Measurements from ENCODE around the gene SORBS2. TPM values are rescaled to one million over a fixed set of nuclear protein-coding genes. Genes with fewer than 3 reads are reported as not detected.

Gene SORBS2
- total RNA-seq, 8 experiments from 2014 or later: 2.8 to 138 (median 30.0) TPM

DNA sequence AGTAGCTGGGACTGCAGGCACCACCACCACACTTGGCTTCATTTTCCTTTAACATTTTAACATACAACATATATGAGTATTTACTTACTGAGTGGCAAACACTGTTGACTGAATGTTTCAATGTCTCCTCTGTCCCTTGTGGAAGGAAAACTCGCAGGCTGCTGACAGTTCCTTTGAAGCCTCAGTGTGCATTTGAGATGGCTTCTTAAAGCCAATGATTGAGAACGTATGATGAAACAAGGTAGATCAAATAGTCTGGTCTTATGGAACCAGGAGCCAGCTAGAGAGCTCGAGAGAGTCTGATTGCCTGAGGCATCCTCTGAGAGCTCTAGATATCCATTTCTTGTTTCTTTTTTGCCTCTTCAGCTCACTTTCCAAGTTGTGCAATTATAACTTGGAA is 233.7 kb downstream of the SORBS2 start:
- no peak overlapping the region for H3K4me3 ChIP-seq
- 40 to 90% (median 76%) methylated on average over 1 to 3 of the region's 3 CpGs; no CpG with 5 or more reads in 2 of the 10 experiments for WGBS, 10 experiments
- H3K27ac ChIP-seq: no peak overlapping the region
- in situ Hi-C loops (cut with MboI; ENCODE audit: low pct_unique_long_range_greater_than_20kb in 2 of 9, low sequenced_read_pairs in 9 of 9, unreplicated experiment in 9 of 9): no loop called here
- peaks cover 0 to 2% of the 10 kb centered on the region in 2 donors for H3K4me1 ChIP-seq (replicated peaks in 1 of 2)
- ATAC-seq (replicated peaks in 6 of 8): no peak

DNA sequence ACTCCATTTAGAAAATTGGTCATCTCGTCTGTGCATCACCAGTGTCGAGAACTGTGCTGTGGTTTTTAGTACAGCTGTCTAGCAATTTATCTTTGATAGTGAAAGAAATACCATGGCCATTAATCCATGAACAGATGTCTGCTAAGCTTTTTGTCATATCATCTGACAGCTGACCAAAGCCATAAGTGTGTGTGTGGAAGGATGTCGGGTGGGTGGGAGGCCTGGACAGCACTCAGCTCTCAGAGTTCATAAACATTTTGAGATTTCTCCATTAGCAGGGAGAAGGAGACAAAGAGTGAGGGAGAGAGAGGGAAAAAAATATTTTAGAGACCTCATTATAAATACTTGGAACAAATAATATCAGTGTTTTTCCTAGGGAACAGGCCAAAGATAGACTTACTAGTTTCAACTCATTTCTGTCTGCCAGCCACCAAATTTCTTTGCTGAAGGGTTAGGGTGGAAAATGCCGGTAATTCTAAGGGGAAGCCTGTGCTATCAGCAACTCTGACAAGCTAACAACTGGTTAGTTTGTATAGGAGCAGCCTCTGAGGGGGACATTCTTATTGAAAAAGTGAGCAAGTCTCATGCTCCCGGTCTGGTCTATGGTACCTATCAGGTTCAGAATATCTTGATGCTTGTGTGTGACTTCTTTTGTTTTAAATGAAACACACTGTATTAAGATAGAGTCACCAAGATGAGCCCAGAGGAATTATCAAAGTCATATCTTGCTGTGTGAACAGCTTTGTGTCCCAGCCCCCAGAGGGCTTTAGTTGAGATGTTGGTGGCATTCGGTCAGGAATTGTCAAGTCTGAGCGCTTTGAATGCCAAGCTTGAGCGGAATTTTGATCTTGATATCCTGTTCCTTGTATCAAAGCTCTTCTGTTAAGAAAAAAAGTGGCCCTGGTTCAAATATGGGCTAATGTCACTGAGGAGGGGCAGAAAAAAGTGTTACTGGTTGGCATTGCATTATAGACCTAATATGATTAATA is 234.7 kb downstream of the SORBS2 start:
- WGBS, 10 experiments: 68 to 100% (median 92%) methylated on average over 1 to 8 of the region's 8 CpGs; no CpG with 5 or more reads in 1 of the 10 experiments
- H3K4me3 ChIP-seq: no peak overlapping the region
- peak in 2 of 8 experiments; percentile 56 to 64 for ATAC-seq (replicated peaks in 6 of 8)
- no peak overlapping the region for H3K27ac ChIP-seq
- in situ Hi-C loops (cut with MboI; ENCODE audit: low pct_unique_long_range_greater_than_20kb in 2 of 9, low sequenced_read_pairs in 9 of 9, unreplicated experiment in 9 of 9): no loop called here
- peaks cover 0 to 2% of the 10 kb centered on the region in 2 donors for H3K4me1 ChIP-seq (replicated peaks in 1 of 2)

DNA sequence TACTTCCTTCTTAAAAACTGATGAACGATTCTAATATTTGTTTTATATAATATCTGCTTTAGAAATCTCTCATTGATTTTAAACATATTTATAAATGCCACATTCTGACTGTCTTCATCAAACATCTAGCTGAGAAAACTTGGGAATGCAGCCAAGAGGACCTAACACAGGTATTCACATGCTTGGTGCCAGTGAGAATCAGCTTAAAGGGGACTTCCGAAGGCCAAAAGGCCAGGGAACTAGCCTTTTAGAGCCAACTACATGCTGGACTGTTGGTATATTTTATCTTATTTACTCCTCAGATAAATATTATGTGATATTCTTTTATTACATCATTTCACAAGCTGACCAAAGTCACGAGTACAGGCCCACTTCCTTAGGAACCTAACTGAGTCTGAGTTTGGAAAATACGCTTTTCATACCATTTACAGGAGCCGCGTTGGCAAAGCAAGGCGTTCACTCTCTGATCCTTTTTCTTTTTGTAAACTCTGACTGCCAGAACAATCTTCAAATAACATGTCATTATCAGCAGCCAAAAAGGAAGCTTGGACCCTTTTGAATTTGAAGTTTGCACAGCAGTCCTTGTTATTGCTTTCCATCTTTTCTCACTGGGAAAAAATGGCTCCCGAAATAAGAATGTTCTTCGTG is 235.6 kb downstream of the SORBS2 start:
- ATAC-seq (replicated peaks in 6 of 8): no peak
- Histone ChIP-seq H3K4me1 (replicated peaks in 1 of 2) (peaks cover 0 to 2% of the 10 kb centered on the region in 2 donors), H3K4me3 (no peak overlapping the region), H3K27ac (no peak overlapping the region)
- in situ Hi-C loops (cut with MboI; ENCODE audit: low pct_unique_long_range_greater_than_20kb in 2 of 9, low sequenced_read_pairs in 9 of 9, unreplicated experiment in 9 of 9): no loop called here
- 79 to 95% (median 86%) methylated on average over 1 to 9 of the region's 9 CpGs for WGBS, 10 experiments

DNA sequence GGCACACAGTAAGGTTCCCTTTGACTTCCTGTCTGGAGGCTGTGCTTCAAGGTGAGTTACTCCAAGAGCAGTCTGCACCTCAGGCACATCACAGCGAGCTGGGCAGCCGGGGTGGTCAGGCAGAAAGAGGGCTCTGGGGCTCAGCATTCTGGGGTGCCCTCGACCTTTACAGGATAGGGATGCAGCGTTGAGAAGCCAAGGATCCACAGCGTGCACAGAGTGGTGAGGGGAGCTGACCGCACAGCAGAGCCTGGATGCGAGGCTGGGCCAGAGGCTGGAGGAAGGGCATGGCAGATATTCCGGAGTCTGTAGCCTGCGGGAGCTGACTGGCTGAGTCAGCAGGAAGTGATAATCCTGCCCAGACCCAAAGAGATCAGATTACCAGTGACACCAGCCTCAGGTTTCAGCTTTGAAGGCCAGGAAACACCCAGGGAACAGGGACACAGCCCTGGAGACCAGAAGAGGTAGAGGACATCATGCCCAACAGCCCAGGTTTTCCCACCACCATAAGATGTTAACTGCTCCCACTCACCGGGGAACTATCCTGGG is 238.3 kb downstream of the SORBS2 start:
- Histone ChIP-seq H3K4me3 (no peak overlapping the region), H3K27ac (no peak overlapping the region), H3K4me1 (replicated peaks in 1 of 2) (no peaks in the 10 kb centered on the region)
- in situ Hi-C loops (cut with MboI; ENCODE audit: low pct_unique_long_range_greater_than_20kb in 2 of 9, low sequenced_read_pairs in 9 of 9, unreplicated experiment in 9 of 9): no loop called here
- WGBS, 10 experiments: 40 to 100% (median 77%) methylated on average over 1 to 6 of the region's 10 CpGs; no CpG with 5 or more reads in 3 of the 10 experiments
- peak in 7 of 8 experiments; percentile 23 to 100 (median 69) for ATAC-seq (replicated peaks in 6 of 8)

DNA sequence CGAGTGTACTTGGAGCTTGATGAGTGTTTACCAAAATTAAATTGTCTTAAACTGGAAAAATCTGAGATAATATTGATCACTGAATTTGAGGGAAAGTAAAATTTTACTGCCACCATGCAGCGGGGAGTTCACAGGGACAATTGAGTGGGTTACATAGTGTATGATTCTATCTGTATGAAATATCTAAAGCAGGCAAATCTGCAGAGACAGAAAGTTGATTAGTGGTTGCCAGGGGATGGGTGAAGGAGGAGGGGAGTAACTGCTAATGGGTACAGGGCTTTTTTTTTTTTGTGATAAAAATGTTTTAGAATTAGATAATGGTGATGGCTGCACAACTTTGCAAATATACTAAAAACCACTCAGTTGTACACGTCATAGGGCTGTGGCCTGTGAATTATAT is 241.3 kb downstream of the SORBS2 start:
- Histone ChIP-seq H3K4me3 (no peak overlapping the region), H3K4me1 (replicated peaks in 1 of 2) (peaks cover 0 to 19% of the 10 kb centered on the region in 2 donors), H3K27ac (no peak overlapping the region)
- ATAC-seq (replicated peaks in 6 of 8): no peak
- 67 to 100% (median 96%) methylated on average over 1 to 3 of the region's 3 CpGs; no CpG with 5 or more reads in 2 of the 10 experiments for WGBS, 10 experiments
- in situ Hi-C loops (cut with MboI; ENCODE audit: low pct_unique_long_range_greater_than_20kb in 2 of 9, low sequenced_read_pairs in 9 of 9, unreplicated experiment in 9 of 9): no loop called here

DNA sequence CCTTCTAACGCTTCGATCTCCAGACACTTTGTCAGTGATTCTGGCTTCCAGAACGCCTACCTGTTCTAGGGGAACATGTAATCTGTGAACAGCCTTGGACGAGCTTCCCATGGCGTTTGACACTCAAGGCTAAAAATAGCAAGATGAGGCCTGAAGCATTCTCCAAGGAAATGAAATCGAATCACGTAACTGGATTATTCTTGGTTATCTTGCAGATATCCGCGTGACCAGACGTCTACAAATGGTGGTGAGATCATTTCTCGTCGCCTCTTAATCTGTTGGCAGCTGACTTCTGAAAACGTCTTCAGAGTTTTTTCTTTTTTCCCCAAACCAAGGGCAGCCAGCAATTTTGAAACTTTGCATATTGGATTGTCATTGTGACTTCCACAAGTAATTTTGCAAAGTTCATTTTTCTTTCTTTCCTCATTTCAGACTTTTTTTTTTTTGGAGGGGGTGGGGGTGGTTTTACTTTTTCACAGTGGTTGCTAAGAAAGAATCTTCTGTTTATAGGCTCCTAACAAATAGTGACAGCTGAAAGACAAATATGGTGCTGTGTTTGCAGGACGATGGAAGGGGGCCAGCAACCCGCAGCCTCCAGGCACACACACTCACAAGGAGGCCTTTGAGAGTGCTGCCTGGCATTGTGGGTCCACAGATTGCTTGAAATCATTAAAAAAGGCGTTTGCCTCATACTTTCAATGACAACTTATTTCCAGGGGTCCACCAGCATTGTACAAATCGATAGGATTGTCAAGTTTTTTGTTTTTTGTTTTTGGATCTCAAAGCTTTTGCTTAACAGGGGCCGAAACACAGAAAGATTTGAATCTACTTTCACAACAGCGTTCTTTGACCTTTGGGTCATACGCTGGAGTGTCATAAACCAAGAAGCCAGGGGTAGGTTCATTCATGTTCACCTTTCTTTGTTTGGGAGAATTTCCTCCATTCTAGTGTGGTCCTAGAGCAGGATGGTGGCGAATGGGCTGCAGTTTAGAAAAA is 244.3 kb downstream of the SORBS2 start:
- Histone ChIP-seq H3K4me3 (no peak overlapping the region), H3K27ac (peak overlapping the region in 1 of 2 donors; percentile 70), H3K4me1 (replicated peaks in 1 of 2) (peaks cover 0 to 19% of the 10 kb centered on the region in 2 donors)
- in situ Hi-C loops (cut with MboI; ENCODE audit: low pct_unique_long_range_greater_than_20kb in 2 of 9, low sequenced_read_pairs in 9 of 9, unreplicated experiment in 9 of 9): no loop called here
- peak in 3 of 8 experiments; percentile 58 to 82 (median 60) for ATAC-seq (replicated peaks in 6 of 8)
- 39 to 86% (median 72%) methylated on average over 7 to 19 of the region's 21 CpGs; no CpG with 5 or more reads in 1 of the 10 experiments for WGBS, 10 experiments

DNA sequence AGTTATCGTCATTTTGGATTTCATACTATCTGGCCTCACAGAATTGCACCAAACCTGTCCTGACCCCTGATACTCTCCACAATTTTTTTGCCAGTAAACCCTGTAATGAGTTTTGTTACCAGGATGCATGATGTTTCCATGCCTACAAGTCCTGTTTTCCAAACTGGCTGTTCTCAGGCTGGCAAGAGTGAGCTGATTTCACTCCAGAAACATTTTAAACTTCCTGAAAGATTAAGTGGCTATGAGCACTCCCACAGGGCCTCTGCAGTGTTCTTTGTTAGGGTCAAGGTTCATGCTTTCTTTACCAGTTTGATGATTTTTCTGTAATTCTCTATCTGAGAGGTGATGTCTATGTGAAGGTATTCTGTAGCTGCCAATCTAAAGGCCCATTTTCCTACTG is 245.0 kb downstream of the SORBS2 start:
- WGBS, 10 experiments: 63 to 100% (median 100%) methylated on average over 1 of the region's 1 CpG; no CpG with 5 or more reads in 4 of the 10 experiments
- peak in 3 of 8 experiments; percentile 64 to 77 (median 66) for ATAC-seq (replicated peaks in 6 of 8)
- in situ Hi-C loops (cut with MboI; ENCODE audit: low pct_unique_long_range_greater_than_20kb in 2 of 9, low sequenced_read_pairs in 9 of 9, unreplicated experiment in 9 of 9): no loop called here
- Histone ChIP-seq H3K4me3 (no peak overlapping the region), H3K27ac (peak overlapping the region in 1 of 2 donors; percentile 70), H3K4me1 (replicated peaks in 1 of 2) (peaks cover 0 to 19% of the 10 kb centered on the region in 2 donors)

DNA sequence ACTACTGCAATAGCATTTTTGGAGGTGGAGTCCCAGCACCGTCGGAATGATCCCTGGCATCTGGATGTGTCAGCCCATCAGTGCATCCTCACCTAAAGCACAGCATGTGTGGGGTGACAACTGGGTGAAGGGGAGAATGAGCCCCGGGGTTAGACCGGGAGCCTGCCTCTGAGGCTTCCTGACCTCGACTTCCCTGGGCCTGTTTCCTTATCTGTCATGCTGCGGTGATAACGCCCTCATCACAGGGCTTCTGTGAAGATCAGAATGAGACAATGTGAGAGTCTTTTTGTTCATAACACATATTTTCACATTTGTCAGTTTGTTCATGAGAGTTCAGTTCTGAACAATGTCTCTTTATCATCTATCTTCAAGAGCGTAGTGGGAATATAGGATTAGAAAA is 245.6 kb downstream of the SORBS2 start:
- no peak overlapping the region for H3K27ac ChIP-seq
- peaks cover 0 to 19% of the 10 kb centered on the region in 2 donors for H3K4me1 ChIP-seq (replicated peaks in 1 of 2)
- H3K4me3 ChIP-seq: no peak overlapping the region
- WGBS, 10 experiments: 63 to 95% (median 94%) methylated on average over 1 to 7 of the region's 8 CpGs; no CpG with 5 or more reads in 1 of the 10 experiments
- no peak for ATAC-seq (replicated peaks in 6 of 8)
- in situ Hi-C loops (cut with MboI; ENCODE audit: low pct_unique_long_range_greater_than_20kb in 2 of 9, low sequenced_read_pairs in 9 of 9, unreplicated experiment in 9 of 9): no loop called here

DNA sequence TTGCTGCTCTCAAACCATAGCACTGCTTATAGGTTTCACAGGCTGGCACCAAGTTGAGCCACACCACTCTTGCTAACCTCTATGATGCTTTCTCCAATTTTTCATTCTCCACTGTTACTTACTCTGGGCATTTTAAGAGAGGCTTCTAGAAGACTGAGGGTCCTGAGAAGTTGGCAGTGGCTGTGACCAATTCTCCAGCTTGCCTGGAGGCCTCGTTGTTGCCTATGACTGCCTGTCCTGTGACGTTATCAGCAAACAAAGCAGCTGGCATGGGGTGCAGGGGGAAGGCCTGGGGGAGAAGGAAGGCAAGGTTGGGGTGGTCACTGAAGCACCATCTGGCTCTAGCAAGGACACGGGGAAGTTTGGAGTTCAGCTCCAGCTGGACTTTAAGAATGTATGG is 246.3 kb downstream of the SORBS2 start:
- no peak for ATAC-seq (replicated peaks in 6 of 8)
- Histone ChIP-seq H3K4me1 (replicated peaks in 1 of 2) (peaks cover 0 to 19% of the 10 kb centered on the region in 2 donors), H3K4me3 (no peak overlapping the region), H3K27ac (no peak overlapping the region)
- WGBS, 10 experiments: 56 to 100% (median 93%) methylated on average over 1 to 3 of the region's 3 CpGs; no CpG with 5 or more reads in 1 of the 10 experiments
- in situ Hi-C loops (cut with MboI; ENCODE audit: low pct_unique_long_range_greater_than_20kb in 2 of 9, low sequenced_read_pairs in 9 of 9, unreplicated experiment in 9 of 9): no loop called here

DNA sequence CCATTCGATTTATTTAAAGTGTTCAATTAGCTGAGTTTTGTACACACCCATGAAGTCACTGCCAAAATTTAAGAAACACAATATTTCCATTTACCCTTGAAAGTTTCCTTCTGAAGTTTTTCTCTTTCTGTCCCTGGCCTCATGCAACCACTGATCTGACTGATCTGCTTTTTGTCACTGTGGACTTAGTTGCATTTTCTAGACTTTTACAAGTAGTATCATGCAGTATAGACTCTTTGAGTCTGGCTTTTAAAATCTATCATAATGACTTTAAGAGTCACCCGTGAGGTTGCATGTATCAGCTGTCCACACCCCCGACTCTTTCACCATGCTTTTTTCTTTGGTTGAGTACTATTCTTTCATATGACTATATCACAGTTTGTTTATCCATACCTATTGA is 247.6 kb downstream of the SORBS2 start:
- H3K27ac ChIP-seq: no peak overlapping the region
- WGBS, 10 experiments: 0 to 100% (median 82%) methylated on average over 1 to 3 of the region's 3 CpGs; no CpG with 5 or more reads in 1 of the 10 experiments
- in situ Hi-C loops (cut with MboI; ENCODE audit: low pct_unique_long_range_greater_than_20kb in 2 of 9, low sequenced_read_pairs in 9 of 9, unreplicated experiment in 9 of 9): no loop called here
- H3K4me3 ChIP-seq: no peak overlapping the region
- peaks cover 5 to 30% of the 10 kb centered on the region in 2 donors for H3K4me1 ChIP-seq (replicated peaks in 1 of 2)
- ATAC-seq (replicated peaks in 6 of 8): no peak

DNA sequence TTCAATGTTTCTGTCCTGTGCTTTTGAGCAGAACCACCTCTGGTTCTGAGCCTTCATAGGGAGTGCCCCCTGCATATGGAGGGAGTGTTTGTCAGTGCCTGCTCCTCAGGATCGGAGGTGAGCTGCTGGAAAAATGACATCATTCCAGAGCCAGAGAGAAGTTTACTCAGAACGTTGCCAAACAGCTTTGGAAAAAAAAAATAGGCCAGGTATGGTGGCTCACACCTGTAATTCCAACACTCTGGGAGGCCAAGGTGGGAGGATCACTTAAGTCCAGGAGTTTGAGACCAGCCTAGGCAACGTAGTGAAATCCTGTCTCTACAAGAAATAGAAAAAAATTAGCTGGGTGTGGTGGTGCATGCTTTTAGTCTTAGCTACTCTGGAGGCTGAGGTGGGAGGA is 249.5 kb downstream of the SORBS2 start:
- no peak for ATAC-seq (replicated peaks in 6 of 8)

DNA sequence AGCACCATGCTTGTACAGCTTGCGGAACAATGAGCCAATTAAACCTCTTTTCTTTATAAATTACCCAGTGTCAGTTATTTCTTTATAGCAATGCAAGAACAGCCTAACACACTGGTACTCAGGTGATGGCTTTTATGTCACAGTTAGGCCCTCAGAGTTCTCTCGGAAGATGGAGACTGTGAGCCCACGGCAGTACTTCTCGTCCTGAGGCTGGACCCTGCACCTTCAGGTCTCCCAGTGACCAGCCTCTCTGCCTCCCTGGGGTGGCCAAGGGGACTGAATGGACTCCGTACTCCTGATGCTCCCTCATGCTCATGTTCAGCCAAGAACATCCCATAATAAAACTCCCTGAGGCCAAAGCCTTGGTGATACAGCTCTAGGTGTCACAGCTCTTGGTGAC is 251.7 kb downstream of the SORBS2 start:
- Histone ChIP-seq H3K27ac (peak overlapping the region in 1 of 2 donors; percentile 63), H3K4me3 (no peak overlapping the region), H3K4me1 (replicated peaks in 1 of 2) (peaks cover 5 to 12% of the 10 kb centered on the region in 2 donors)
- WGBS, 10 experiments: 93 to 96% (median 96%) methylated on average over 2 to 5 of the region's 5 CpGs; no CpG with 5 or more reads in 6 of the 10 experiments
- ATAC-seq (replicated peaks in 6 of 8): no peak
- in situ Hi-C loops (cut with MboI; ENCODE audit: low pct_unique_long_range_greater_than_20kb in 2 of 9, low sequenced_read_pairs in 9 of 9, unreplicated experiment in 9 of 9): no loop called here

More for the DNA sequence above, 249.5 kb downstream of the SORBS2 start:
- Histone ChIP-seq H3K27ac (no peak overlapping the region), H3K4me1 (replicated peaks in 1 of 2) (peaks cover 5 to 24% of the 10 kb centered on the region in 2 donors), H3K4me3 (no peak overlapping the region)
- WGBS, 10 experiments: 28 to 100% (median 74%) methylated on average over 1 to 3 of the region's 3 CpGs; no CpG with 5 or more reads in 2 of the 10 experiments
- in situ Hi-C loops (cut with MboI; ENCODE audit: low pct_unique_long_range_greater_than_20kb in 2 of 9, low sequenced_read_pairs in 9 of 9, unreplicated experiment in 9 of 9): no loop called here
